HEK293T (cell line): ENCODE results near the gene SLC9A9.

Source experiments
- CTBP1 ChIP-seq: fragments of 450-650 bp; IDR thresholded peaks from 2 replicates; pipeline ENCODE4 v1.6.1; 2016; ENCODE audit warnings: borderline replicate concordance
- ELF4 ChIP-seq: fragments of 450-650 bp; IDR thresholded peaks from 2 replicates; pipeline ENCODE4 v1.6.1; 2017; ENCODE audit warnings: antibody characterized with exemption
- FOXA1 ChIP-seq: fragments of 450-650 bp; IDR thresholded peaks from 2 replicates; pipeline ENCODE4 v1.6.1; 2016; ENCODE audit warnings: mild to moderate bottlenecking
- FOXK2 ChIP-seq: fragments of 450-650 bp; IDR thresholded peaks from 2 replicates; pipeline ENCODE4 v1.6.1; 2016; ENCODE audit warnings: mild to moderate bottlenecking
- FOXM1 ChIP-seq: fragments of 450-650 bp; IDR thresholded peaks from 2 replicates; pipeline ENCODE4 v1.6.1; 2017; ENCODE audit warnings: mild to moderate bottlenecking, borderline replicate concordance
- HDGF ChIP-seq: fragments of 450-650 bp; IDR thresholded peaks from 2 replicates; pipeline ENCODE4 v1.6.1; 2017; ENCODE audit warnings: antibody characterized with exemption, borderline replicate concordance
- L3MBTL2 ChIP-seq: fragments of 450-650 bp; conservative IDR thresholded peaks from 2 replicates; pipeline ENCODE4 v1.6.1; 2016; ENCODE audit warnings: mild to moderate bottlenecking
- LEF1 ChIP-seq: fragments of 450-650 bp; IDR thresholded peaks from 2 replicates; pipeline ENCODE4 v1.6.1; 2017; ENCODE audit warnings: mild to moderate bottlenecking, borderline replicate concordance
- SUZ12 ChIP-seq: fragments of 450-650 bp; IDR thresholded peaks from 2 replicates; pipeline ENCODE4 v1.6.1; 2016; ENCODE audit warnings: mild to moderate bottlenecking
- TARDBP ChIP-seq: fragments of 450-650 bp; IDR thresholded peaks from 2 replicates; pipeline ENCODE4 v1.6.1; 2016
- ZNF384 ChIP-seq: fragments of 450-650 bp; IDR thresholded peaks from 2 replicates; pipeline ENCODE4 v1.6.1; 2016

- TF ChIP-seq FOXK2 (no peak), ZNF384 (no peak), FOXA1 (no peak), CTBP1 (no peak), SUZ12 (no peak), LEF1 (no peak), ELF4 (no peak), FOXM1 (no peak), TARDBP (no peak), L3MBTL2 (no peak), HDGF (no peak)
These were observed 161.6 kb downstream of the SLC9A9 start for GRCh38 chr3:143686638-143687197.
